ENCODE results near the gene FAM219B.
"Not testable (repeated sequence)": the region's sequence is repeated elsewhere in the genome, so short reads cannot be mapped to it uniquely, and the experiment has no call there.

FAM219B gene

GRCh38 chr15:74906450-74907162, at the start of gene FAM219B:
TSS of gene FAM219B (minus strand) at chr15:74906851. CDS start at chr15:74906800, 51 bp downstream.
- in situ Hi-C loops (cut with MboI; ENCODE audit: low sequenced_read_pairs) = no loop called here

GRCh38 chr15:74955796-74956647, 49.4 kb upstream of the FAM219B start:
- in situ Hi-C loops (cut with MboI; ENCODE audit: low sequenced_read_pairs) = no loop called here

- in situ Hi-C loops (cut with MboI; ENCODE audit: low sequenced_read_pairs) = no loop called here
These were observed 48.4 kb upstream of the FAM219B start for GRCh38 chr15:74955017-74955416.

- in situ Hi-C loops (cut with MboI; ENCODE audit: low sequenced_read_pairs) = no loop called here
These were observed 47.9 kb upstream of the FAM219B start for GRCh38 chr15:74954515-74954914.

GRCh38 chr15:74951006-74951405, 44.4 kb upstream of the FAM219B start:
- in situ Hi-C loops (cut with MboI; ENCODE audit: low sequenced_read_pairs) = no loop called here

GRCh38 chr15:74950078-74950908, 43.6 kb upstream of the FAM219B start:
- in situ Hi-C loops (cut with MboI; ENCODE audit: low sequenced_read_pairs) = no loop called here

- in situ Hi-C loops (cut with MboI; ENCODE audit: low sequenced_read_pairs) = no loop called here
These were observed 31.1 kb upstream of the FAM219B start, which contains the start of gene COX5A for GRCh38 chr15:74937590-74938371. TSS of gene COX5A (minus strand) at chr15:74938073. CDS start at chr15:74938014, 59 bp downstream.

GRCh38 chr15:74937272-74937589, 30.6 kb upstream of the FAM219B start:
- in situ Hi-C loops (cut with MboI; ENCODE audit: low sequenced_read_pairs) = no loop called here

GRCh38 chr15:74935193-74935592, 28.5 kb upstream of the FAM219B start:
- in situ Hi-C loops (cut with MboI; ENCODE audit: low sequenced_read_pairs) = not testable (repeated sequence)

GRCh38 chr15:74933573-74933972, 26.9 kb upstream of the FAM219B start:
- in situ Hi-C loops (cut with MboI; ENCODE audit: low sequenced_read_pairs) = no loop called here

- in situ Hi-C loops (cut with MboI; ENCODE audit: low sequenced_read_pairs) = no loop called here
These were observed 22.1 kb upstream of the FAM219B start for GRCh38 chr15:74928771-74929198.

GRCh38 chr15:74924525-74924924, 17.9 kb upstream of the FAM219B start:
- in situ Hi-C loops (cut with MboI; ENCODE audit: low sequenced_read_pairs) = no loop called here

- in situ Hi-C loops (cut with MboI; ENCODE audit: low sequenced_read_pairs) = no loop called here
These were observed 13.8 kb upstream of the FAM219B start for GRCh38 chr15:74920456-74920855.

GRCh38 chr15:74917676-74918075, 11.0 kb upstream of the FAM219B start:
- in situ Hi-C loops (cut with MboI; ENCODE audit: low sequenced_read_pairs) = no loop called here

- in situ Hi-C loops (cut with MboI; ENCODE audit: low sequenced_read_pairs) = not testable (repeated sequence)
These were observed 7.1 kb upstream of the FAM219B start for GRCh38 chr15:74913799-74914198.

GRCh38 chr15:74913041-74913440, 6.4 kb upstream of the FAM219B start:
- in situ Hi-C loops (cut with MboI; ENCODE audit: low sequenced_read_pairs) = no loop called here

GRCh38 chr15:74908635-74909034, 2.0 kb upstream of the FAM219B start:
- in situ Hi-C loops (cut with MboI; ENCODE audit: low sequenced_read_pairs) = no loop called here

- in situ Hi-C loops (cut with MboI; ENCODE audit: low sequenced_read_pairs) = no loop called here
These were observed 666 bp upstream of the FAM219B start for GRCh38 chr15:74907163-74907870.

GRCh38 chr15:74906067-74906449, 593 bp downstream of the FAM219B start:
- in situ Hi-C loops (cut with MboI; ENCODE audit: low sequenced_read_pairs) = no loop called here
